CD14-positive monocyte (primary cell): ENCODE data around the gene MRPS9. TPM values are rescaled to one million over a fixed set of nuclear protein-coding genes. Genes with fewer than 3 reads are reported as not detected.

Experiments used
- DNase-seq, 3 donors: peaks; one replicate each; pipeline ENCODE4 v3.0.0-alpha.2; 2011 to 2022
- H2AFZ ChIP-seq: 2 replicates; pipeline ENCODE4 v1.6.0; 2012; ENCODE audit warnings: mild to moderate bottlenecking, low read depth, low read length, inconsistent platforms; ENCODE audit not compliant: insufficient read depth, poor library complexity, severe bottlenecking
- H3K27ac ChIP-seq, 2 donors: 1 replicate in 1 of 2; 2 replicates in 1 of 2; pipeline ENCODE4 v1.5.1; 2012 to 2013; ENCODE audit warnings: low read length in 2 of 2, control low read depth in 1 of 2, inconsistent platforms in 1 of 2, low read depth in 1 of 2, mild to moderate bottlenecking in 1 of 2
- H3K27me3 ChIP-seq, 2 donors: one replicate each; pipeline versions ENCODE4 v1.6.0 to v1.6.1; 2011 to 2013; ENCODE audit warnings: low read length in 2 of 2; ENCODE audit not compliant: control insufficient read depth in 2 of 2, insufficient read depth in 2 of 2
- H3K36me3 ChIP-seq, 2 donors: replicated peaks in 1 of 2; 1 replicate in 1 of 2; 2 replicates in 1 of 2; pipeline versions ENCODE4 v1.5.1 to v1.6.1; 2012 to 2013; ENCODE audit warnings: low read length in 2 of 2, control low read depth in 1 of 2, inconsistent platforms in 1 of 2, mild to moderate bottlenecking in 1 of 2; ENCODE audit not compliant: insufficient read depth in 2 of 2, control insufficient read depth in 1 of 2
- H3K4me1 ChIP-seq, 2 donors: 1 replicate in 1 of 2; 2 replicates in 1 of 2; pipeline versions ENCODE4 v1.5.1 to v1.6.1; 2012 to 2013; ENCODE audit warnings: low read length in 2 of 2, control low read depth in 1 of 2, inconsistent platforms in 1 of 2, mild to moderate bottlenecking in 1 of 2, moderate library complexity in 1 of 2; ENCODE audit not compliant: insufficient read depth in 2 of 2, control insufficient read depth in 1 of 2
- H3K4me2 ChIP-seq: replicated peaks from 2 replicates; pipeline ENCODE3; 2012; ENCODE audit warnings: low read length, moderate library complexity, mild to moderate bottlenecking; ENCODE audit not compliant: poor library complexity, severe bottlenecking; ENCODE audit errors: extremely low read depth
- H3K4me3 ChIP-seq, 3 experiments: fragments of 200-600 bp in 1 of 3; sonication (generic) in 1 of 3; replicated peaks in 1 of 3; 1 replicate in 2 of 3; 2 replicates in 1 of 3; pipeline ENCODE4 v1.5.1; 2011 to 2013; ENCODE audit warnings: low read length in 3 of 3, mild to moderate bottlenecking in 3 of 3, control low read depth in 2 of 3, low read depth in 2 of 3, inconsistent platforms in 1 of 3, moderate library complexity in 1 of 3
- H3K79me2 ChIP-seq: 2 replicates; pipeline ENCODE4 v1.6.0; 2012; ENCODE audit warnings: mild to moderate bottlenecking, control low read depth, inconsistent platforms, low read length, moderate library complexity; ENCODE audit not compliant: insufficient read depth
- H3K9ac ChIP-seq: 2 replicates; pipeline ENCODE4 v1.6.0; 2017; ENCODE audit warnings: low read length, mild to moderate bottlenecking; ENCODE audit not compliant: insufficient read depth, poor library complexity, severe bottlenecking
- H3K9me3 ChIP-seq, 2 donors: replicated peaks in 1 of 2; 1 replicate in 1 of 2; 2 replicates in 1 of 2; pipeline versions ENCODE4 v1.5.1 to v1.6.1; 2012 to 2013; ENCODE audit warnings: low read length in 2 of 2, control low read depth in 1 of 2; ENCODE audit not compliant: control insufficient read depth in 1 of 2, insufficient read depth in 1 of 2
- H4K20me1 ChIP-seq: 2 replicates; pipeline ENCODE4 v1.6.0; 2012; ENCODE audit warnings: mild to moderate bottlenecking, low read length, control low read depth, moderate library complexity; ENCODE audit not compliant: insufficient read depth
- H3K27ac Mint-ChIP-seq, 7 donors: one replicate each; pipeline ENCODE4 v1.8.0; 2020; ENCODE audit warnings: mild to moderate bottlenecking in 7 of 7, mixed read lengths in 7 of 7, moderate library complexity in 6 of 7, inconsistent platforms in 2 of 7
- H3K27me3 Mint-ChIP-seq, 3 donors: one replicate each; pipeline ENCODE4 v1.8.0; 2021 to 2022; ENCODE audit warnings: low read depth in 3 of 3, mild to moderate bottlenecking in 3 of 3, mixed read lengths in 3 of 3, moderate library complexity in 3 of 3, inconsistent platforms in 1 of 3
- H3K36me3 Mint-ChIP-seq, 2 donors: one replicate each; pipeline ENCODE4 v1.8.0; 2020; ENCODE audit warnings: mixed read lengths in 2 of 2, inconsistent platforms in 1 of 2, mild to moderate bottlenecking in 1 of 2
- H3K4me1 Mint-ChIP-seq: one replicate; pipeline ENCODE4 v1.8.0; 2020; ENCODE audit warnings: mild to moderate bottlenecking, mixed read lengths
- H3K4me3 Mint-ChIP-seq, 2 donors: one replicate each; pipeline ENCODE4 v1.8.0; 2020; ENCODE audit warnings: mild to moderate bottlenecking in 2 of 2, mixed read lengths in 2 of 2, moderate library complexity in 1 of 2
- H3K9me3 Mint-ChIP-seq, 7 donors: one replicate each; pipeline ENCODE4 v1.8.0; 2020 to 2022; ENCODE audit warnings: mixed read lengths in 7 of 7, mild to moderate bottlenecking in 6 of 7, moderate library complexity in 6 of 7, inconsistent platforms in 2 of 7
- WGBS: methylation state at CpG from one replicate; pipeline ENCODE4 v1.1.5; 2013; ENCODE audit warnings: missing lambda C conversion rate; ENCODE audit not compliant: insufficient coverage; 5-methylcytosine and 5-hydroxymethylcytosine counted together
- intact Hi-C, 2 donors: fragments of 100-400 bp; cut with micrococcal nuclease; formaldehyde crosslinking; loops; one replicate each; pipeline versions ENCODE4 v1.15.0 to v1.15.1; 2023
- polyA plus RNA-seq, 3 donors: library from polyadenylated mRNA; depleted of rRNA in 1 of 3; unstranded in 2 of 3; stranded (reverse) in 1 of 3; fragments of 300-500 nt in 2 of 3; fragments of >200 nt in 1 of 3; fragmentation: Illumina TruSeq in 2 of 3; gene quantifications; 1 replicate in 2 of 3; 2 replicates in 1 of 3; pipeline ENCODE4 v1.2.3, GENCODE V29; 2012 to 2021
- TF ChIP-seq, protein P1 (sequence below): fragments of 200-600 bp; IDR thresholded peaks from one replicate; pipeline ENCODE4 v1.8.0; 2022; ENCODE audit warnings: antibody characterized with exemption, mild to moderate bottlenecking

The MRPS9 gene
- polyA plus RNA-seq, 3 donors = 9.9 to 12.5 (median 11.6) TPM

DNA sequence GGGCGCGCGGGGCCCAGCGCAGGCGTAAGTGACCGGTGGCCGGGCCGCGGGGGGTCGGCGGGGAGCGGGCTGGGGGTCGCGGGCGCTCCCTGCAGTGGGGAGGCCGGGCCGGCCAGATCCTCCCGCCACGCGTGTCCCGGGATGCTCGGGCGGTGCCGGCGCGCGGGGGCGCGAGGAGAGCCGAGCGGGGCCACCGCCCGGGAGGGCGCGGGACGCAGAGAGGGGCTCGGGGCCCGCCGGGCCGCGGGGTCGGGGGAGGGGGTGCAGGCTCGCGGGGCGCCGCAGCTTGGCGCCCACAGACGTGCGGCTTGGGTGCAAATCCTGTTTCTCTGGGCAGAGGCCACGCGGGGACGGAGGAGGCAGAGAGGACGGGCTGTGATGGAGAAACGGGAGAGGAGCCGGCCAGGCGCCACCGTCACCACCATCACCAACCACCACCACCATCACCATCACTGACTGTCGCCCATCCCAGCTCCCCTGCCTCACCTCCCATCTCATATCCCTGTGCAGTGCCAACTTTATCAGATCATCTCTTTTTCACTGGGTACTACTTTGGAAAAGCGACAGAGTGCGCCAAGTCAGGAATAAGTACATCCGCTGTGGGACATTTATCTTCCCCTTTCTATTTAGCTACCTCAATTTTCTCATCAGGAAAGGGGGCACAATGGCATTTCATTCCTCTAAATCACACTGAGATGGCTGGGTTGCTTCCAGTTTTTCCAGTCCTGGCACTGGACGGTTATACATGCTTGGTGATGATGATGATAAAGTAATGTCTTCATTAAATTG, 106.5 kb downstream of the MRPS9 start:
- intact Hi-C loops = no loop called here
- peak overlapping the region; percentile 59 for H3K4me2 ChIP-seq

DNA sequence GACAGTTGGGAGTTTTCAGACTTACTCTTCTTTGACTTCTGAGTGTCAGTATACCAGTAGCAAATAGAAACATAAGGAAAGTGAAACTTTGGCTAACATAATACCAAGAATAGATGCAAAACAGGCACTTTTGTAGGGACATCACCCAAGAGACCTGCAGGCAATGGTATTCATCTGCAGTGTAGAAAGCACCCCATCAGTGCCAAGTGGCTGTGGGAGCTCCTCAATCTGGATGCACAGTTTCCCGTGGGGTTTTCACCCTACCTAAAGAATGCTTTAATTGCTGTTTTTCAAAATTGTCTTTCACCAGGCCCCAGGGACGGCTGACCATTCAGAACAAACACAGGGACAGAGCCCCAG, 107.1 kb downstream of the MRPS9 start:
- Histone ChIP-seq H3K36me3 (no peaks in the 10 kb centered on the region), H3K4me1 (peaks cover 2 to 7% of the 10 kb centered on the region in 2 donors), H3K4me2 (no peak overlapping the region), H3K79me2 (no peaks in the 10 kb centered on the region), H3K9me3 (no peaks in the 10 kb centered on the region), H3K27me3 (peaks cover 31 to 51% of the 10 kb centered on the region in 2 donors), H3K4me3 (no peak overlapping the region), H3K27ac (no peak overlapping the region), H2AFZ (no peak overlapping the region), H3K9ac (no peak overlapping the region), H4K20me1 (no peaks in the 10 kb centered on the region)
- no CpG with 5 or more reads among the region's 2 CpGs for WGBS
- H3K27me3 Mint-ChIP-seq = peaks cover 36 to 56% (median 41%) of the 10 kb centered on the region in 3 donors
- H3K4me3 Mint-ChIP-seq = peak overlapping the region in 1 of 2 donors; percentile 88
- intact Hi-C loops = no loop called here
- H3K36me3 Mint-ChIP-seq = peaks cover 0 to 4% of the 10 kb centered on the region in 2 donors
- no peak overlapping the region for H3K27ac Mint-ChIP-seq
- H3K9me3 Mint-ChIP-seq = peaks cover 0 to 7% (median 3%) of the 10 kb centered on the region in 7 donors
- peaks cover 7% of the 10 kb centered on the region for H3K4me1 Mint-ChIP-seq
- DNase-seq = no peak
- TF ChIP-seq, protein P1, sequence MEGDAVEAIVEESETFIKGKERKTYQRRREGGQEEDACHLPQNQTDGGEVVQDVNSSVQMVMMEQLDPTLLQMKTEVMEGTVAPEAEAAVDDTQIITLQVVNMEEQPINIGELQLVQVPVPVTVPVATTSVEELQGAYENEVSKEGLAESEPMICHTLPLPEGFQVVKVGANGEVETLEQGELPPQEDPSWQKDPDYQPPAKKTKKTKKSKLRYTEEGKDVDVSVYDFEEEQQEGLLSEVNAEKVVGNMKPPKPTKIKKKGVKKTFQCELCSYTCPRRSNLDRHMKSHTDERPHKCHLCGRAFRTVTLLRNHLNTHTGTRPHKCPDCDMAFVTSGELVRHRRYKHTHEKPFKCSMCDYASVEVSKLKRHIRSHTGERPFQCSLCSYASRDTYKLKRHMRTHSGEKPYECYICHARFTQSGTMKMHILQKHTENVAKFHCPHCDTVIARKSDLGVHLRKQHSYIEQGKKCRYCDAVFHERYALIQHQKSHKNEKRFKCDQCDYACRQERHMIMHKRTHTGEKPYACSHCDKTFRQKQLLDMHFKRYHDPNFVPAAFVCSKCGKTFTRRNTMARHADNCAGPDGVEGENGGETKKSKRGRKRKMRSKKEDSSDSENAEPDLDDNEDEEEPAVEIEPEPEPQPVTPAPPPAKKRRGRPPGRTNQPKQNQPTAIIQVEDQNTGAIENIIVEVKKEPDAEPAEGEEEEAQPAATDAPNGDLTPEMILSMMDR = no peak

More for the DNA sequence above, 106.5 kb downstream of the MRPS9 start:
- Mint-ChIP-seq H3K27me3 (peaks cover 36 to 55% (median 41%) of the 10 kb centered on the region in 3 donors), H3K27ac (no peak overlapping the region), H3K4me1 (peaks cover 7% of the 10 kb centered on the region), H3K9me3 (peaks cover 0 to 7% (median 3%) of the 10 kb centered on the region in 7 donors), H3K4me3 (peak overlapping the region; percentile 37 to 88), H3K36me3 (peaks cover 0 to 4% of the 10 kb centered on the region in 2 donors)
- no peak for DNase-seq
- Histone ChIP-seq H3K36me3 (no peaks in the 10 kb centered on the region), H3K27ac (no peak overlapping the region), H2AFZ (no peak overlapping the region), H3K9me3 (no peaks in the 10 kb centered on the region), H3K9ac (no peak overlapping the region), H3K27me3 (peaks cover 31 to 51% of the 10 kb centered on the region in 2 donors), H3K4me1 (peaks cover 2 to 7% of the 10 kb centered on the region in 2 donors), H3K4me3 (peak overlapping the region in 1 of 3 experiments; percentile 55), H4K20me1 (no peaks in the 10 kb centered on the region), H3K79me2 (no peaks in the 10 kb centered on the region)
- 4% methylated on average over 53 of the region's 62 CpGs for WGBS
- TF ChIP-seq, protein P1 = no peak
